Thyroid gland (tissue), 4 donors: Measurements from ENCODE around the gene SPCS2. TPM values are rescaled to one million over a fixed set of nuclear protein-coding genes. Genes with fewer than 3 reads are reported as not detected.
"Not testable (repeated sequence)": the region's sequence is repeated elsewhere in the genome, so short reads cannot be mapped to it uniquely, and the experiment has no call there.

Experiments used
- DNase-seq, 2 donors: peaks; one replicate each; pipeline ENCODE4 v3.0.0-alpha.2; 2019
- H3K27ac ChIP-seq, 3 donors: fragments of 200-600 bp; sonication (generic); 1 replicate in 2 of 3; 2 replicates in 1 of 3; pipeline ENCODE4 v1.5.1; 2016 to 2019; ENCODE audit warnings: mild to moderate bottlenecking in 1 of 3, moderate library complexity in 1 of 3
- H3K27me3 ChIP-seq: fragments of 200-600 bp; sonication (generic); one replicate; pipeline ENCODE4 v1.5.1; 2019
- H3K36me3 ChIP-seq, 2 donors: fragments of 200-600 bp; sonication (generic); one replicate each; pipeline ENCODE4 v1.5.1; 2016 to 2019
- H3K4me1 ChIP-seq, 2 donors: fragments of 200-600 bp; sonication (generic); one replicate each; pipeline ENCODE4 v1.5.1; 2017 to 2019
- H3K4me3 ChIP-seq, 3 donors: fragments of 200-600 bp; sonication (generic); replicated peaks in 1 of 3; 1 replicate in 2 of 3; 2 replicates in 1 of 3; pipeline ENCODE4 v1.5.1; 2016; ENCODE audit warnings: mild to moderate bottlenecking in 1 of 3
- H3K9me3 ChIP-seq: fragments of 200-600 bp; sonication (generic); one replicate; pipeline ENCODE4 v1.5.1; 2017
- CTCF ChIP-seq, 6 experiments: fragments of 200-600 bp in 3 of 6; fragments of 450-650 bp in 3 of 6; sonication (generic) in 3 of 6; IDR thresholded peaks; one replicate each; pipeline ENCODE4 v1.5.1; 2016 to 2019; ENCODE audit warnings: antibody characterized with exemption in 6 of 6, mild to moderate bottlenecking in 2 of 6, inconsistent platforms in 1 of 6, moderate library complexity in 1 of 6
- POLR2A ChIP-seq, 2 donors: fragments of 450-650 bp; IDR thresholded peaks; one replicate each; pipeline ENCODE4 v1.6.1; 2017; ENCODE audit warnings: antibody characterized with exemption in 2 of 2, mild to moderate bottlenecking in 2 of 2, moderate library complexity in 1 of 2
- WGBS, 2 donors: methylation state at CpG; one replicate each; pipeline ENCODE4 v1.1.5; 2017; 5-methylcytosine and 5-hydroxymethylcytosine counted together
- intact Hi-C: fragments of 100-400 bp; cut with DNase I; formaldehyde crosslinking; loops from one replicate; pipeline ENCODE4 v1.15.1; 2023
- total RNA-seq, 4 donors: library from RNA; depleted of rRNA; stranded (reverse); fragments of >200 nt; gene quantifications; one replicate each; pipeline ENCODE4 v1.2.3, GENCODE V29; 2016

SPCS2 gene
- total RNA-seq, 4 donors from 2014 or later = 53.6 to 229 (median 120) TPM

GRCh38 chr11:75011357-75011756, 62.3 kb downstream of the SPCS2 start:
- WGBS, 2 donors = 85 to 90% methylated on average over 2 of the region's 2 CpGs
- intact Hi-C loops = no loop called here
- TF ChIP-seq POLR2A (IDR thresholded peaks at IDR 0.05) (no peak), CTCF (IDR thresholded peaks at IDR 0.05) (no peak)
- no peak for DNase-seq
- Histone ChIP-seq H3K4me3 (no peak overlapping the region), H3K36me3 (peaks cover 0 to 2% of the 10 kb centered on the region in 2 donors), H3K4me1 (no peaks in the 10 kb centered on the region), H3K27ac (no peak overlapping the region), H3K27me3 (no peaks in the 10 kb centered on the region), H3K9me3 (no peaks in the 10 kb centered on the region)

- Histone ChIP-seq H3K4me1 (no peaks in the 10 kb centered on the region), H3K4me3 (no peak overlapping the region), H3K9me3 (no peaks in the 10 kb centered on the region), H3K27ac (no peak overlapping the region), H3K36me3 (no peaks in the 10 kb centered on the region), H3K27me3 (no peaks in the 10 kb centered on the region)
- DNase-seq = no peak
- no peak for TF ChIP-seq CTCF (IDR thresholded peaks at IDR 0.05)
- TF ChIP-seq POLR2A (IDR thresholded peaks at IDR 0.05) = no peak
- intact Hi-C loops = no loop called here
- 97% methylated on average over 6 of the region's 6 CpGs for WGBS, 2 donors
These were observed 62.8 kb downstream of the SPCS2 start for GRCh38 chr11:75011872-75012271.

- TF ChIP-seq CTCF (IDR thresholded peaks at IDR 0.05) (no peak), POLR2A (IDR thresholded peaks at IDR 0.05) (no peak)
These were observed 64.0 kb downstream of the SPCS2 start for GRCh38 chr11:75013051-75013450.

GRCh38 chr11:75014129-75014528, 65.1 kb downstream of the SPCS2 start:
- no peak for DNase-seq
- TF ChIP-seq CTCF (IDR thresholded peaks at IDR 0.05) (no peak), POLR2A (IDR thresholded peaks at IDR 0.05) (no peak)
- Histone ChIP-seq H3K36me3 (no peaks in the 10 kb centered on the region), H3K27me3 (no peaks in the 10 kb centered on the region), H3K27ac (no peak overlapping the region), H3K9me3 (no peaks in the 10 kb centered on the region), H3K4me1 (no peaks in the 10 kb centered on the region), H3K4me3 (no peak overlapping the region)
- intact Hi-C loops = no loop called here
- WGBS, 2 donors = 17 to 31% methylated on average over 1 of the region's 1 CpG

More at GRCh38 chr11:75013051-75013450, 64.0 kb downstream of the SPCS2 start:
- Histone ChIP-seq H3K4me3 (no peak overlapping the region), H3K27me3 (no peaks in the 10 kb centered on the region), H3K27ac (no peak overlapping the region), H3K36me3 (no peaks in the 10 kb centered on the region), H3K4me1 (no peaks in the 10 kb centered on the region), H3K9me3 (no peaks in the 10 kb centered on the region)
- DNase-seq = no peak
- intact Hi-C loops = no loop called here

- H3K27me3 ChIP-seq, H3K9me3 ChIP-seq, H3K36me3 ChIP-seq, DNase-seq, H3K27ac ChIP-seq, intact Hi-C loops, H3K4me3 ChIP-seq: not testable (repeated sequence)
- WGBS, 2 donors = 90% methylated on average over 3 of the region's 3 CpGs
- peaks cover 11 to 17% of the 10 kb centered on the region in 2 donors for H3K4me1 ChIP-seq
These were observed 70.1 kb downstream of the SPCS2 start for GRCh38 chr11:75019200-75019599.

GRCh38 chr11:75020328-75020727, 71.3 kb downstream of the SPCS2 start:
- not testable (repeated sequence) for H3K9me3 ChIP-seq, H3K4me3 ChIP-seq, H3K36me3 ChIP-seq, H3K27me3 ChIP-seq, H3K27ac ChIP-seq, DNase-seq
- 85 to 87% methylated on average over 5 of the region's 5 CpGs for WGBS, 2 donors
- peaks cover 11 to 17% of the 10 kb centered on the region in 2 donors for H3K4me1 ChIP-seq
- intact Hi-C loops = loop anchor here (10.0 kb wide), 1 partner anchor 224 kb away; the partner anchor contains the start of gene TPBGL
